AG04450 (cell line): ENCODE data around the gene HRH1. TPM values are rescaled to one million over a fixed set of nuclear protein-coding genes. Genes with fewer than 3 reads are reported as not detected.

ENCODE experiments used
- CTCF ChIA-PET: fragments of 300-600, 350-600 bp; formaldehyde crosslinking; extraction: SDS; loops from one replicate; lab custom pipeline; 2022; ENCODE audit warnings: antibody characterized with exemption, inconsistent platforms; lab: Charles Lee
- POLR2A ChIA-PET: fragments of 350-600 bp; formaldehyde crosslinking; extraction: SDS; loops from one replicate; lab custom pipeline; 2021; ENCODE audit warnings: antibody characterized with exemption, inconsistent platforms; lab: Yijun Ruan, JAX
- DNase-seq: peaks from one replicate; pipeline ENCODE4 v3.0.0-alpha.2; 2011; ENCODE audit warnings: low read depth, low spot score
- H3K27ac ChIP-seq: one replicate; pipeline ENCODE4 v1.5.1; 2012; ENCODE audit warnings: low read depth, low read length, control low read depth
- H3K27me3 ChIP-seq: one replicate; pipeline ENCODE4 v1.6.0; 2012; ENCODE audit warnings: low read length; ENCODE audit not compliant: control insufficient read depth, insufficient read depth
- H3K4me3 ChIP-seq: 2 replicates; pipeline ENCODE4 v1.5.1; 2011; ENCODE audit warnings: mild to moderate bottlenecking, low read depth, low read length, control low read depth
- H3K9me3 ChIP-seq: 2 replicates; pipeline ENCODE4 v1.5.1; 2012; ENCODE audit warnings: low read length; ENCODE audit not compliant: control insufficient read depth, insufficient read depth
- polyA plus RNA-seq: library from polyadenylated mRNA; depleted of rRNA; stranded (reverse); fragments of >200 nt; gene quantifications from 2 replicates; pipeline ENCODE4 v1.2.3, GENCODE V29; 2011
- TF ChIP-seq, protein P1 (sequence below): IDR thresholded peaks from 2 replicates; pipeline ENCODE4 v1.5.1; 2011; ENCODE audit warnings: low read depth, low read length, control low read depth, inconsistent platforms

The HRH1 gene
- polyA plus RNA-seq, 1 experiment, result 25.4 TPM

GRCh38 chr3:11136116-11136515 lies 18.2 kb upstream of the HRH1 start:
- POLR2A ChIA-PET, result interaction anchor here (0.9 to 1.5 kb wide), 4 partner anchors 34 to 136 kb away, joined by 3 to 9 read pairs (median 4); partner anchors contain the start of gene ATG7
- H3K4me3 ChIP-seq, result no peak overlapping the region
- peak overlapping the region; percentile 100 for H3K27ac ChIP-seq
- CTCF ChIA-PET, result interaction anchor here (0.6 to 1.8 kb wide), 3 partner anchors 19 to 291 kb away, joined by 3 to 8 read pairs (median 4); partner anchors contain the start of gene HRH1
- no peaks in the 10 kb centered on the region for H3K9me3 ChIP-seq
- TF ChIP-seq, protein P1, sequence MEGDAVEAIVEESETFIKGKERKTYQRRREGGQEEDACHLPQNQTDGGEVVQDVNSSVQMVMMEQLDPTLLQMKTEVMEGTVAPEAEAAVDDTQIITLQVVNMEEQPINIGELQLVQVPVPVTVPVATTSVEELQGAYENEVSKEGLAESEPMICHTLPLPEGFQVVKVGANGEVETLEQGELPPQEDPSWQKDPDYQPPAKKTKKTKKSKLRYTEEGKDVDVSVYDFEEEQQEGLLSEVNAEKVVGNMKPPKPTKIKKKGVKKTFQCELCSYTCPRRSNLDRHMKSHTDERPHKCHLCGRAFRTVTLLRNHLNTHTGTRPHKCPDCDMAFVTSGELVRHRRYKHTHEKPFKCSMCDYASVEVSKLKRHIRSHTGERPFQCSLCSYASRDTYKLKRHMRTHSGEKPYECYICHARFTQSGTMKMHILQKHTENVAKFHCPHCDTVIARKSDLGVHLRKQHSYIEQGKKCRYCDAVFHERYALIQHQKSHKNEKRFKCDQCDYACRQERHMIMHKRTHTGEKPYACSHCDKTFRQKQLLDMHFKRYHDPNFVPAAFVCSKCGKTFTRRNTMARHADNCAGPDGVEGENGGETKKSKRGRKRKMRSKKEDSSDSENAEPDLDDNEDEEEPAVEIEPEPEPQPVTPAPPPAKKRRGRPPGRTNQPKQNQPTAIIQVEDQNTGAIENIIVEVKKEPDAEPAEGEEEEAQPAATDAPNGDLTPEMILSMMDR, result no peak
- no peaks in the 10 kb centered on the region for H3K27me3 ChIP-seq
- no peak for DNase-seq

- ChIA-PET POLR2A (interaction anchor here (0.6 to 1.5 kb wide), 9 partner anchors 10 to 136 kb away, joined by 3 to 9 read pairs (median 4); partner anchors contain the start of gene ATG7), CTCF (interaction anchor here (0.6 to 1.8 kb wide), 3 partner anchors 18 to 290 kb away, joined by 3 to 8 read pairs (median 4); partner anchors contain the start of gene HRH1)
- Histone ChIP-seq H3K27me3 (no peaks in the 10 kb centered on the region), H3K9me3 (no peaks in the 10 kb centered on the region), H3K4me3 (peak overlapping the region; percentile 64), H3K27ac (peak overlapping the region; percentile 100)
- TF ChIP-seq, protein P1, result peak; percentile 3; the same call in 1 of the 2 replicates
- DNase-seq, result peak; percentile 100
Measured at GRCh38 chr3:11136830-11137626, 17.3 kb upstream of the HRH1 start.

- no peaks in the 10 kb centered on the region for H3K9me3 ChIP-seq
- POLR2A ChIA-PET, result interaction anchor here (1.2 to 1.5 kb wide), 3 partner anchors 22 to 135 kb away, joined by 5 to 9 read pairs (median 7); partner anchors contain the start of gene ATG7
- CTCF ChIA-PET, result no interaction called here
Measured at GRCh38 chr3:11137627-11137959, 16.7 kb upstream of the HRH1 start.

DNA sequence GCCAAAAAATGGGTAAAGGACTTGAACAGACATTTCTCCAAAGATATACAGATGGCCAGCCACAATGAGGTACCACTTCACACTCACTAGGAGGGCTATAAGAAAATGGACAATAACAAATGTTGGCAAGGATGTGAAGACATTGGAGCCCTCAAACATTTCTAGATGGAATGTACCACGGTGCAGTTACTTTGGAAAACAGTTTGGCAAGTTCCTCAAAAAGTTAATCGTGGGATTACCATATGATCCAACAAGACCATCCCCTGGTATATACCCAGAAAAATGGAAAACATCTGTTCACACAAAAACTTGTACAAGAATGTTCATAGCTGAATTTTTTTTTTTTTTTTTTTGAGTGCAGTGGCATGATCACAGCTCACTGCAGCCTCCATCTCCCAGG lies 15.9 kb upstream of the HRH1 start:
- no peak for DNase-seq
- Histone ChIP-seq H3K27ac (no peak overlapping the region), H3K4me3 (no peak overlapping the region), H3K9me3 (no peaks in the 10 kb centered on the region), H3K27me3 (no peaks in the 10 kb centered on the region)
- ChIA-PET POLR2A (no interaction called here), CTCF (interaction anchor here (0.6 kb wide), 1 partner anchor 78 kb away, joined by 4 read pairs; no protein-coding TSS in a partner anchor)
- TF ChIP-seq, protein P1, result no peak

More at GRCh38 chr3:11137627-11137959, 16.7 kb upstream of the HRH1 start:
- Histone ChIP-seq H3K27ac (peak overlapping the region; percentile 100), H3K27me3 (no peaks in the 10 kb centered on the region), H3K4me3 (peak overlapping the region; percentile 64)
- DNase-seq, result no peak
- TF ChIP-seq, protein P1, result no peak
